ENCODE results near the gene DMP1. TPM values are rescaled to one million over a fixed set of nuclear protein-coding genes. Genes with fewer than 3 reads are reported as not detected.
A peak's percentile ranks its signal among the peaks of the same experiment; 100 is the strongest.
"Not testable (repeated sequence)": the region's sequence is repeated elsewhere in the genome, so short reads cannot be mapped to it uniquely, and the experiment has no call there.

Gene DMP1
- total RNA-seq, 1 donor from 2014 or later: not detected

- DNase-seq (ENCODE audit: missing footprints): peak; percentile 72
- ATAC-seq: peak; percentile 66
- intact Hi-C loops (cut with DNase I): loop anchor here (2.0 to 10.0 kb wide), 5 partner anchors 135 to 535 kb away; partner anchors contain the start of gene SPP1
These were observed 27.7 kb downstream of the DMP1 start for GRCh38 chr4:87677731-87678130.

DNA sequence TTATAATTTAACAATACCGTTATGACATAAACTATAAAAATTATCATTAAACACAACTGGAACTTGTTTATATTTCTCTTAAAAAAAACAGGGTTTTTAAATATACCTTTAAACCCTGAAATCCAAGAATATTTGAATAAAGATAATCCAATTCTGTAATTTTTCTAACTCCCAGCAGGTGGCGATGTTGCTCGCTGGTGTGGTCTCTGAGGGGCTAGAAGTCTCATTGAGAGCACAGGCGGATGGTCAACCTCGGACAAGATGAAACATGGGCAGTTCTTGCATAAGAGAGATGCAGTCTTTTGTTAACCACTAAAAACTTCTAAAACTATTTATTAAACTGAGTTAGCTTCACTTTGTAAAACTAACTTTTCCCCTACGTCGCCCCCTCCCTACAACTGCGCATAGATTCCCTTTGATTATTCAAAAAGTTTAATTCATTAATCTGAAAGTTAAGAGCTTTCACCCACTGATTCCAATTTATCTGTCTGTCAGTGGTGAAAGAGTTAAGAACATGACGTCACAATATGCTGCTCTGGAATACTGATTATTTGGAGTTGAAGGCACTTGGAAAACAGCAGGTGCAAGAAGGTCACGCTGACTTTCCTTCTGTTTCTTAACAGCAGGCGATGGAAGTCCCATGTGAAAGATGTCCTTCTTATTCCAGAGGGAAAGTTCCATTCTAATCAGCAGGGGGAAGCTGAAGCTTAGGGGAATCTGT, 29.5 kb downstream of the DMP1 start:
- no peak for DNase-seq (ENCODE audit: missing footprints)
- intact Hi-C loops (cut with DNase I): loop anchor here (2.0 to 10.0 kb wide), 5 partner anchors 137 to 533 kb away; partner anchors contain the start of gene SPP1
- peak; percentile 86 for ATAC-seq

DNA sequence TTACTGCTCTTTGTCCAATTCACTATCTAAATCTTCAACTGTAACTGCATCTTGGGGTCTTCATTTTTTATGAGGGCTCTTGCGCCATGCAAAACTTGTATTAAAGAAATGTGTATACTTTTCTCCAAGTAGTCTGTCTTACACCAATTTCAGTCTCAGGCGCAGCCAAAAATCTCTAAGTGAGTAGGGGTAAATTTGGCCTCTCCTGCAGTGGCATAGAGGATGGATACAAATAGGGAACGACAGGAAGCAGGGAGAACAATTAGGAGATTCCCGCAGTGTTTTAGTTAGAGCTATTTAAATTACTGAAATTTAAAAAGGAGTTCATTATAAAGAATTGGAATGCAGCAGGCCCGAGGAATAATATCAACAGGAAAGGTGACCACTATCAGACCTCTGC, 30.2 kb downstream of the DMP1 start:
- ATAC-seq: no peak
- no peak for DNase-seq (ENCODE audit: missing footprints)
- intact Hi-C loops (cut with DNase I): no loop called here

DNA sequence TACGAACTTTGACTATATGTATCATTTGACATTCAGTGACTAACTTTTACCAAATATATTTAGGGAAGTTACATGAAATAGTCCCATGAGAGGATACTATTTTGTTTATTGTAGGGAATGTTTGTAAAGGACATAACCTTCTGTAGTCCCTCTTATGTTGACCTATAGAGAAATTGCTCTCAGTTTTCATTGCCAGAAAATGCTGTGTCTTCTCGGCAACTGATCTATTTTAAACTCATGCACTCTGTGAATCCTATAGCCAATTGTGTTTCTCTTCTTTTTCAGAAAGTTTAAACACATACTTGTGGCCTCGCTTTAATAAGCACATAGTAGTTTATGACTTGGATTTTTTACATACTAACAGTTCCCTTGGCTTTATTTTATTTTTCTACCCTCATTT, 38.2 kb downstream of the DMP1 start:
- no peak for ATAC-seq
- intact Hi-C loops (cut with DNase I): no loop called here
- DNase-seq (ENCODE audit: missing footprints): no peak

GRCh38 chr4:87690947-87691346, 40.9 kb downstream of the DMP1 start:
- ATAC-seq; DNase-seq (ENCODE audit: missing footprints); intact Hi-C loops (cut with DNase I): not testable (repeated sequence)

- ATAC-seq; intact Hi-C loops (cut with DNase I); DNase-seq (ENCODE audit: missing footprints): not testable (repeated sequence)
These were observed 42.0 kb downstream of the DMP1 start for GRCh38 chr4:87692060-87692459.

DNA sequence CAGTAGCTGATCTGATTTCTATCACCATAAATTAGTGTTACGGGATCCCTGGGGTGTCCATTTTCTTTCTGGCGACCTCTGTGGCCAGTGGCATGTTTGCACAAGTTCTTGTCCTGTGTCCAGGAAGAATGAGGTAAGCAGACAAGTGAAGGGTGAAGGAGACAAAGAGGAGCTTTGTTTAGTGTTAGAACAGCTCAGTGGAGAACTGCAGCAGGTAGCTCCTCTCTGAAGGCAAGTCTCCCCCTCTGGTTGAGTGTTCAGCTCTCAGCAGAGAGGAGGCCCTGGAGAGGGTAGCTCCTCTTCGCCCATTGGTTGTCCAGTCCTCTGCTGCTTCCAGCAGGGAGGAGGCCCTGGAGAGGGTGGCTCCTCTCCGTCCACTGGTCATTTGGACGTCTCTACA, 47.2 kb downstream of the DMP1 start:
- DNase-seq (ENCODE audit: missing footprints): no peak
- intact Hi-C loops (cut with DNase I): no loop called here
- peak; percentile 80 for ATAC-seq

DNA sequence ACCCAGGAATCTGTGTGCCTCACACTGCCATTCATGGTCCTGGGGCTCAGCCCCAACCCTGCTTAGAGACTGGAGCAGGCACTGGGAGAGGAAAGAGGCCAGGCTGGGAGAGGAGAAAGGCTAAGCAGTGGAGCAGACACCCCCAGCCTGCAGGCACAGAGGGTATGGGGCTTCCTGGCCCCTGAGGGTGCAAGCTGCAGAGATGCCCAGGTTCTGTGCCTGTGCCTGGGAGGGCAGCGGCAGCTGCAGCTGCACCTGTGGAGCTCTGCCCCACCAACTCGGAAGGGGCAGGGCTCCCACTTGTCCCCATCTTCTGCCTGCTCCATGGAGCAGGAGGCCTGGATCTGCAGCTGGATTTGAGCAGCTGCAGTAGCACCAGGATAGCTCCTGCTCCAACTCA, 47.9 kb downstream of the DMP1 start:
- intact Hi-C loops (cut with DNase I): no loop called here
- DNase-seq (ENCODE audit: missing footprints) (no peak), ATAC-seq (no peak)

DNA sequence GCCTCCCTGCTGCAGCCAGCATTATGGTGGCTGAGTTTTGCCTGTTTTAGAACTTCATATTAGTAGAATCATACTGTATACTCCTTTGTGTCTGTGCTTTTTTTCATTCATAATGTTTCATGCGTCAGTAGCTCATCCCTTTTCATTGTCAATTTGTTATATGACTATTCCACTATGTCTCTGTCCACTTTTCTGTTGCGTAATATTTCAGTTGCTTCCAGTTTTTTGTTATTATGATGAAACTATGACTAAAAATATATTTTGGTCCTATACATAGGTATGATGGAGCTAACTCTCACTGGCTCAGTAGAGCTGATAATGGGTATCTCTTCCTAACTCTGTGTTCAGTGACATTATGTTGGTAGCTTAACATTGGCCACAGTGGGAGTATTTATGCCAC, 48.3 kb downstream of the DMP1 start:
- no peak for ATAC-seq
- intact Hi-C loops (cut with DNase I): no loop called here
- DNase-seq (ENCODE audit: missing footprints): no peak

- intact Hi-C loops (cut with DNase I): no loop called here
- no peak for DNase-seq (ENCODE audit: missing footprints)
- ATAC-seq: no peak
These were observed 53.9 kb downstream of the DMP1 start for GRCh38 chr4:87704001-87704400.

DNA sequence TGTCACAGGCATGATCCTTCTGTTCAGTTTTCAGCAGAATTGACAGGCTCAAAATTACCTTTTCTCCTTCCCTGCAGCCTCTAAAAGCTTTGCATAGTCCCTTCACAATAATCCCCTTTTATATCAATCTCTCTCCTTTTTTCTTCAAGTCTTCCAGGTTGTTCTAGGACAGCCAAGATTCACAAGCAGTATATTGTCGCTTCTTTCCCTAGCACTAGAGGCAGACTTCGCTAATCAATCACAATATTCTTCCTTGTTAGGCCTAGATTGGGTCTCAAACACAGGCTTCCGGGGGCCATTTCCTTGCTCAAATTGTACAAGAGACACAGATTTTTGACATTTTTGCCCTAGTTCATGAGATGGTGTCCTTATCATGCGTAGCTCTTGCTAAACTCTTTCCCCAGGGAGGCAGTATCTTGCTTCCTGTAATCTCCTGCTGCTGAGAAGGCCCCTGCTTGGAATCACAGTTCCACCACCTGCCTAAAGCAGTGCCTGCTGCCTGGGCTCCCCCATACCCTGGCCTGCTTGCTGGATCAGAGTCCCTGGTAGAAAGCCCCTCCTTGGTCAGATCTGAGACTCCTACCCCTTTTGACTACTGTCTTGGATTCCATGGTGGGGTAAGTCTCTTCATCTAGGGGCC, 57.3 kb downstream of the DMP1 start:
- ATAC-seq (peak; percentile 85), DNase-seq (ENCODE audit: missing footprints) (no peak)
- intact Hi-C loops (cut with DNase I): no loop called here

Other genes with a start within 250 kb of the DMP1 start
- gene NUDT9, start 227.7 kb upstream of the DMP1 start, total RNA-seq: 30.2 TPM
- gene SPARCL1, start 120.9 kb upstream of the DMP1 start, total RNA-seq: 500 TPM
- not detected for gene DSPP, start 41.8 kb upstream of the DMP1 start, total RNA-seq
- not detected for gene IBSP, start 149.3 kb downstream of the DMP1 start, total RNA-seq
- gene MEPE, start 182.7 kb downstream of the DMP1 start, total RNA-seq: not detected